HEK293T (cell line): ENCODE data around the gene FAM118B.

ENCODE experiments used
- CTCF ChIA-PET: fragments of 350-600 bp; formaldehyde crosslinking; extraction: SDS; loops from one replicate; lab custom pipeline; 2021; ENCODE audit warnings: antibody characterized with exemption, inconsistent platforms; lab: Yijun Ruan, JAX
- POLR2A ChIA-PET: fragments of 350-600 bp; formaldehyde crosslinking; extraction: SDS; loops from one replicate; lab custom pipeline; 2020; ENCODE audit warnings: antibody characterized with exemption, inconsistent platforms; lab: Yijun Ruan, JAX
- DNase-seq: peaks from one replicate; pipeline ENCODE4 v3.0.0; 2012; ENCODE audit warnings: mixed read lengths; ENCODE audit errors: extremely low spot score
- ARNT ChIP-seq: fragments of 450-650 bp; IDR thresholded peaks from 2 replicates; pipeline ENCODE4 v1.6.1; 2017; ENCODE audit warnings: mild to moderate bottlenecking
- BHLHE40 ChIP-seq: fragments of 450-650 bp; IDR thresholded peaks from 2 replicates; pipeline ENCODE4 v1.6.1; 2016; ENCODE audit warnings: mild to moderate bottlenecking, moderate library complexity, borderline replicate concordance
- CTBP1 ChIP-seq: fragments of 450-650 bp; IDR thresholded peaks from 2 replicates; pipeline ENCODE4 v1.6.1; 2016; ENCODE audit warnings: borderline replicate concordance
- ELF4 ChIP-seq: fragments of 450-650 bp; IDR thresholded peaks from 2 replicates; pipeline ENCODE4 v1.6.1; 2017; ENCODE audit warnings: antibody characterized with exemption
- FOXA1 ChIP-seq: fragments of 450-650 bp; IDR thresholded peaks from 2 replicates; pipeline ENCODE4 v1.6.1; 2016; ENCODE audit warnings: mild to moderate bottlenecking
- FOXK2 ChIP-seq: fragments of 450-650 bp; IDR thresholded peaks from 2 replicates; pipeline ENCODE4 v1.6.1; 2016; ENCODE audit warnings: mild to moderate bottlenecking
- FOXM1 ChIP-seq: fragments of 450-650 bp; IDR thresholded peaks from 2 replicates; pipeline ENCODE4 v1.6.1; 2017; ENCODE audit warnings: mild to moderate bottlenecking, borderline replicate concordance
- HDGF ChIP-seq: fragments of 450-650 bp; IDR thresholded peaks from 2 replicates; pipeline ENCODE4 v1.6.1; 2017; ENCODE audit warnings: antibody characterized with exemption, borderline replicate concordance
- L3MBTL2 ChIP-seq: fragments of 450-650 bp; conservative IDR thresholded peaks from 2 replicates; pipeline ENCODE4 v1.6.1; 2016; ENCODE audit warnings: mild to moderate bottlenecking
- LEF1 ChIP-seq: fragments of 450-650 bp; IDR thresholded peaks from 2 replicates; pipeline ENCODE4 v1.6.1; 2017; ENCODE audit warnings: mild to moderate bottlenecking, borderline replicate concordance
- NFRKB ChIP-seq: fragments of 450-650 bp; IDR thresholded peaks from 2 replicates; pipeline ENCODE4 v1.6.1; 2016; ENCODE audit warnings: mild to moderate bottlenecking, moderate library complexity
- PKNOX1 ChIP-seq: fragments of 450-650 bp; IDR thresholded peaks from 2 replicates; pipeline ENCODE4 v1.6.1; 2016
- SP1 ChIP-seq: fragments of 450-650 bp; IDR thresholded peaks from 2 replicates; pipeline ENCODE4 v1.6.1; 2017
- SUZ12 ChIP-seq: fragments of 450-650 bp; IDR thresholded peaks from 2 replicates; pipeline ENCODE4 v1.6.1; 2016; ENCODE audit warnings: mild to moderate bottlenecking
- TARDBP ChIP-seq: fragments of 450-650 bp; IDR thresholded peaks from 2 replicates; pipeline ENCODE4 v1.6.1; 2016
- ZNF384 ChIP-seq: fragments of 450-650 bp; IDR thresholded peaks from 2 replicates; pipeline ENCODE4 v1.6.1; 2016

Gene FAM118B

GRCh38 chr11:126186025-126186698 lies 25.4 kb upstream of the FAM118B start:
- ChIA-PET POLR2A (no interaction called here), CTCF (interaction anchor here (0.6 kb wide), 1 partner anchor 266 kb away, joined by 3 read pairs; no protein-coding TSS in a partner anchor)
- TF ChIP-seq HDGF = no peak
- no peak for TF ChIP-seq ZNF384
- TF ChIP-seq ELF4 = no peak
- no peak for TF ChIP-seq ARNT
- no peak for TF ChIP-seq FOXM1
- no peak for TF ChIP-seq PKNOX1
- TF ChIP-seq CTBP1 = no peak
- TF ChIP-seq NFRKB = no peak
- no peak for DNase-seq

DNA sequence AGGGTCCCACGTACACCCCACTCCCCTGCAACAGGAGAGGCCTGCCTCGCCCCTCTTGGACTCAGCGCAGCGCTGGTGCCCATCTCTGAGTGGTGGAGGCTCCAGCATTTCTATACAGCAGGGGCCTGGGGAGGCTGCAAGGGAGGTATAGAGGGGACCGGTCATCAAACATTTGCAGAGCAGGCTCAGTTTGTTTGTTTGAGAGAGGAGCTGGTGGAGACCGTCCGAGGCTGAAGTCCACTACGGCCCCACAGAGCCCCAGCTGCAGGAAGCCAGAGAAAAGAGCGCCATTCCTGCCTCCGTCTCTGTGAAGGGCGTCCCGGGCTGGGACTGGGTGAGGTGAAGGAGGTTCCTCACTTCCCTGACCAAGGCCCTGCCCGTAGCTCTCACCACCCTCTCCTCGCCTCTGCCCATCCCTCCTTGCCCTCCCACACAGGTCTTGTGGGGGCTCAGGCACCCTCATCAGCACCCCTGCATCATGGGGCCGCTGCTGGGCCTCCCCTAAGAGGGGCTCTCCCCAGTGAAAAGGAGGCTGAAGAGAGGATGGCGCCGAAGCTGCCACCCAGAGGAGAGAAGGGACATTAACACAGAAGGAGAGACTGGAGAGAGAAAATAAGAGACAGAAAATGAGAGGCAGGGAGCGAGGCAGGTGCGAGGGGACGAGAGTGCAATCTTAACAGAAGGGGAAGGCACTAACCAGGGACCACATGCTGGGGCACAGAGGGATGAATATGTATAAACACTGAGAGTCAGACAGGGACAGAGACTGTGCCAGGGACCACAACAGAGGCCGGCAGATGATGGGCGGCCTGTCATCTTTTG lies 24.7 kb upstream of the FAM118B start:
- TF ChIP-seq ZNF384 (no peak), HDGF (no peak), FOXK2 (no peak), TARDBP (no peak), FOXM1 (no peak), LEF1 (no peak), CTBP1 (no peak), ARNT (no peak), FOXA1 (no peak), SUZ12 (no peak), BHLHE40 (no peak)
- no peak for DNase-seq
- CTCF ChIA-PET = no interaction called here
- POLR2A ChIA-PET = no interaction called here

DNA sequence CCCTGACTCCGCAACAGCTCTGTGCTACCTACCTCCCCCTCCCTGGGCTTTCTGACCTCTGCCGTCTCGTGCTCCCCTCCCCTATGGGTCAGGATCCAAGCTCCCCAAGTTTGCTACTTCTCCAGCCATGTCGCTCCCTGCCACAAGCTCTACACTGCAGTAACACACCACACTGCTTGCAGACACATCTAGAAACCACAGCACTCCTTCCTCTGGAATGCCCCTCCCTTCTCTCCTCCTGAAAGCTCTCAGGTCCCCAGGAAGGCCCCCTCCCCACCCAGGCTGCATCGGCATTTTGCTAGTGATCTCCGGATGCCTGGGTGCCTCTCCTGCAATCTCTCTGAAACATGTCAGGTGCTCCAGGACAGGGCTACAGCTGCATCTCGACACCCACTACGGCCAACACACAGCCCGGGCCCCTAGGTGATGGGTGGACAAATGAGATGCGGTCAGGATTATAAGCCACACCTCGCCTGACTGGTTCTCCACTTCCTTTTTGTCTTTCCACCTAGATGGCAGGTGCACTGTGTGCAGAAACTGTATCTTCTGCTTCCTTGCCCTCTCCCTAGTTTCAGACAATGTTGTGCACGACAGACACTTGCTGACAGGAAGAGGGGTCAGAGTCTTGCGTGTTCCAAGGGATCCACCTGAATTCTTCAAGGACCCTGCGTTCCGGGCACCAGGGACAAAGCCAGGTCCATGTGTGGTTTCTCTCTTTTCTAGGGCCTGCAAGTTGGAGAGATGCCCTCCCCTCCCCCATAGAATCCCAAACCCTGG lies 23.1 kb upstream of the FAM118B start:
- POLR2A ChIA-PET = no interaction called here
- no peak for DNase-seq
- CTCF ChIA-PET = no interaction called here
- TF ChIP-seq BHLHE40 = no peak
- TF ChIP-seq NFRKB = no peak
- no peak for TF ChIP-seq L3MBTL2
- TF ChIP-seq TARDBP = no peak
- TF ChIP-seq ARNT = no peak
- TF ChIP-seq HDGF = no peak
- TF ChIP-seq PKNOX1 = no peak
- TF ChIP-seq ZNF384 = no peak
- no peak for TF ChIP-seq ELF4
- TF ChIP-seq SUZ12 = no peak
- no peak for TF ChIP-seq SP1
- no peak for TF ChIP-seq LEF1
- TF ChIP-seq FOXM1 = no peak
- no peak for TF ChIP-seq FOXA1
- no peak for TF ChIP-seq CTBP1

- CTCF ChIA-PET = no interaction called here
- TF ChIP-seq FOXA1 = no peak
- TF ChIP-seq FOXM1 = no peak
- TF ChIP-seq ELF4 = no peak
- no peak for TF ChIP-seq SUZ12
- no peak for TF ChIP-seq HDGF
- no peak for TF ChIP-seq ARNT
- no peak for TF ChIP-seq TARDBP
- TF ChIP-seq FOXK2 = no peak
- TF ChIP-seq PKNOX1 = no peak
- no peak for TF ChIP-seq BHLHE40
- no peak for TF ChIP-seq NFRKB
- TF ChIP-seq CTBP1 = no peak
- TF ChIP-seq SP1 = no peak
- no peak for TF ChIP-seq LEF1
- no peak for TF ChIP-seq ZNF384
- no peak for TF ChIP-seq L3MBTL2
- DNase-seq = no peak
- POLR2A ChIA-PET = no interaction called here
These were observed 22.3 kb upstream of the FAM118B start for GRCh38 chr11:126189109-126189929.

- CTCF ChIA-PET = no interaction called here
- no peak for DNase-seq
- POLR2A ChIA-PET = no interaction called here
- TF ChIP-seq ELF4 (no peak), FOXK2 (no peak), SP1 (no peak), FOXM1 (no peak), CTBP1 (no peak), ARNT (no peak), NFRKB (no peak), LEF1 (no peak)
These were observed 20.8 kb upstream of the FAM118B start for GRCh38 chr11:126190792-126191191.
